MV-4-11 (cell line): ENCODE results near the gene SNRNP27.
A peak's percentile ranks its signal among the peaks of the same experiment; 100 is the strongest.
"Not testable (repeated sequence)": the region's sequence is repeated elsewhere in the genome, so short reads cannot be mapped to it uniquely, and the experiment has no call there.

ENCODE experiments used
- DNase-seq: peaks from one replicate; lab custom pipeline; 2025; lab: John Stamatoyannopoulos, UW

SNRNP27 gene

DNA sequence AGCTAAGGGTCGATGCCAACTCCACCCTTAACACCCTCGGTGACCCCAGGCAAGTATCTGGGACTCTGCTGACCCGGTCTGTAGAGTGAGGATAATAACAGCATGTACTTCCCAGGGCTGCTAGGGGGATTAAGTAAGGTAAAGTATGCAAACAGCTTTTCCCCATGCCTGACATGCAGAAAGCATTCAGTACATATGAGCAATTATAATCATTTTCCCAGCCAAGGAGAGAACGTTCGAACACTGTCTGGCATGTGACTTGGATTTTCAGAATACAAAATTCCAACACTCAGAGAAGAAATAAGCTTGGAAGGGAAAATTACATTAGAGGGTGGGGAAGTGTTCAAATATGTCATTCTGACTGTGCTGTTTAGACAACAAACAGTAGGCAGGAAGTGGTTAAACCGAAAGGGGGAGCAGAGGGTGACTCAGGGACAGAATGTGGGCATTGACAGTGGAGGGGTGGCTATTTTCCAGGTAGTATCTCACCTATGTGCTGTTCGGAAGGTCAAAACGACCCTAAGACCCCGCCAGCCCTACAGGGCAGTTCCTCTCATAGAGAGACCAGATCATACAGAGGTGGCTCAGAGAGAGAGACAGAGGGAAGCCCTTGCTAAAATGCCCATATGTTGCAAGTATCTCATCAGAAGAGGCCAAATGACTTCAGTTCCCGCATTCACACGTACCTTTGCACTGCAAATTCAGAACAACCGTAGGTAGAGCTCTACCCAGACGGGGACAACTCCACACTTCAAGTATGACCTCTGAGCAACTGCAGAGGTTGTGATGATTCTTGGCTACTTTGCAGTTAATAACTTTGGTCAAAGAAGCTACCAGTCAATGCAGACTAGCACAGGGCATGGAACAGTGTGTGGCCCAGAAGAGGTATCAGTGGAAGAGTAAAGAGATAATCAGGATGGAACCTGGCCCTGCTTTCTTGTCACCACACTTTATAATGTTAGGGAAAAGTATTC is 52.9 kb downstream of the SNRNP27 start:
- DNase-seq: peak; percentile 71

DNA sequence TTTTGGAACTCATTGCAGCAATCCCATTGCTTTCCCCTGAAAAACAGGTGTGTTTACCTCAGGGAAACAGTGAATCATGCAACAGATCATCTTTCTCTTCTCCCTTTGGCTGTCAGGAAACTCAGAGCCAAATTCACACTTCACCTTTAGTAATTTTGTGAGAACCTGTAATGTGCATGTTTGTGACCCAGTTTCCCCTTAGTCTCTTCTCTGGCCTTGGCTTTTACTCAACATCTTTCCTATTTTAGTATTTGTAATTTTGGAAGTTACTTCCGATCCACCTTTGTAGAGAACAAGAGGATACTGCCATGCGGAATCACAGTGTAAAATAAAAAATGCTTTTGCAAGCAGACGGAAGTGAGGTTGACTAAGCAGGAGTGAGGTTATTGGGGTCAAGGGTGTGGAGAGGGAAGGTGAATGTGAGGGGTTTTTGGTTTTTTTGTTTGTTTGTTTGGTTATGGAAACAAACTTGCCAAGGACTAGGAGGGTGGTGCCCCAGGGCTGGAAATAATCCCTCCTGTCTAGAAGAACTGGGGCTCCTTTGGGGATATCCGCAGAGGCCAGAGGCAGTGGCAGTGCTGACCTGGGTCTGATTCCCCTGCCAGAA is 53.7 kb downstream of the SNRNP27 start:
- no peak for DNase-seq

DNA sequence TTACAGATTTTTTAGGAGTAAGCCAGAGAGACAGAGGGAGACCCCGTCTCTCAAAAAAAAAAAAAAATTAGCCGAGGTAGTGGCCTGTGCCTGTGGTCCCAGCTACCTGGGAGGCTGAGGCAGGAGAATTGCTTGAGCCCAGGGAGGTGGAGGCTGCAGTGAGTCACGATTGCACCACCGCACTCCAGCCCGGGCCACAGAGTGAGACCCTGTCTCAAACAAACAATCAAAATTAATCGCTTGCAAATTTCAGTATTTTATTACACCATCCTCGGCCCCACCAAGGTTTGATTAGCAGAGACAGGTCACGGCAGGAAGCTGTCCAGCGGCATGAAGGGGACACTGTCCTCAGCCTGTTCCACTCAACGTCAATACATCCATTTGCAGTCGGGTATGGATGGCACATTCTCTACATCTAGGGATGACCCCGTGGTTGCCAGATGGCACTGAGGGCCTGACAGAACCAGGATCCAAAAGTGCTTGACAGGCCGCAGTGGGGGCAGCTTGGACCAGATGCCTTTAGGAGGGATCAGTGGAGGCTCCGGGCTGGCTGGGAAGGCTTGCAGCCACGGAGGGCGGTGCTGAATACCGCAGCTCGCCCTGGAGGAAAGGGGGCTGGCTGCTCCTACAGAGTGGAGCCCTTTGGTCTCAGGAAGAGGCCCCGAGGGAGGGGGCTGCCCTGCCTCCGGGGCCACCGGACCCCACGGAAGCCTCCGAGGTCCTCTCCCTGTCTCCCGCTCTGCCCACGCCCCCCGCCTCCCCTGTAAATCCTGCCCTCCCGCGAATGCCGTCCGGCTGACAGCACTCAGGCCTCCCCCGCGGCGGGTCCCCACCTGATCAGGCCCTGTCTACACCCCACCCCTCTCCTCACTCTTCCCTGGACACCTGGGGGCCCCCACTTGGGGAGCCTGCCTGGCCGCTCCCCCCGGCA is 54.5 kb downstream of the SNRNP27 start:
- no peak for DNase-seq

DNA sequence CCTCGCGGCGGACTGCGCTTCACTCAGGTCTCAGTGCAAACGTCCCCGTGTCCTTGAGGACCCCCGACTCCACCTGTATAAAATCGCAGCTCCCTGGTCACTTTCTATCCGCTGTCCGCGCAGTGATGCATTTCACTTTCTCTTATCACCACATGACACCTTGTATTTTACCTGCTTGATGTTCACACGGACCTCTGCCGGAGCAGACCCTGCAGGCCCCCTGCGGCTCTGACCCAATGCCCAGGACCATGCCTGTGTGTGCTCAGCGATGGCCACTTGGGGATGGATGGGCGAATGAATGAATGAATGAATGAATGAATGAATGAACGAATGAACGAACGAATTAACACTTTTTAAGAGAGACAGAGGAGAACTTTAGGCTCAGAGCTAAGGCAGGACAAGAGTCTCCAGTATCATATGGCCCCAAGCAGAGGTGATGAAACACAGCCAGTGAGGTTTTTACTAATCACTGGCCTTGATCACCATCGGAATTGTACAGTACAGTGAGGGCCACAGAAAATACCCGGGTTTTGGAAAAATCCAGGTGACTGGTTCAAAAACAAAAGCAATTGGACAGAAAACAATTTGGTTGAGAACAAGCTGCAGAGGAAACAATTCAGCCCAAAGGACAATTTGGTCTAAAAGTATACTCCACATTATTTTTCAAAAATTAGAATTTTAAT is 55.3 kb downstream of the SNRNP27 start:
- DNase-seq: no peak

DNA sequence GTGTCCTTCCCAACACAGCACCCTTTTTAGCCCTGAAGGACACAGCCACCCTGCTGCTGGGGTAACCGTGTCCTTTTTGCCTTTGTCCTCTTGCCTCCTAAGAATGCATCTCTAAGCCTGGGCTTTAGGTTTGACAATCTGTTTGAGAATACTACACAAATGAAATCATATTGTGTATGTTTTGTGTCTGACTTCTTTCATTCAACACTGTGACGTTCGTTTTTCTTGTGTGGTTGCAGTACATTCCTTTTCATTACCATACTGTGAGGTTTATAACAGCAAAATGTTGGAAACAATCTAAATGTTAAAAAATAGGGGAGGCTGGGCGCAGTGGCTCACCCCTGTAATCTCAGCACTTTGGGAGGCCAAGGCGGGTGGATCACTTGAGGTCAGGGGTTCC is 56.5 kb downstream of the SNRNP27 start:
- DNase-seq: no peak

DNA sequence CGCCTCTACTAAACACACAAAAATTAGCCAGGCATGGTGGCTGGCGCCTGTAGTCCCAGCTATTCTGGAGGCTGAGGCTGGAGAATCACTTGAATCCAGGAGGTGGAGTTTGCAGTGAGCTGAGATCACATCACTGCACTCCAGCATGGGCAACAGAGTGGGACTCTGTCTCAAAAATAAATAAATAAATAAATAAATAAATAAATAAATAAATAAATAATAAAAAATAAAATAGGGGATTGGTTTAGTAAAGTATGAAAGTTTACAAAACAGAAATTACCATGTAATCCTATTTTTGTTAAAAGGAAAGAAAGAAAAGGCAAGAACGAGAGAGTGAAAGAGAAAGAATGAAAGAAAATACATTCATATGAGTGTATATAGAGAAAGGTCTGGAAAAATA is 56.9 kb downstream of the SNRNP27 start:
- not testable (repeated sequence) for DNase-seq

DNA sequence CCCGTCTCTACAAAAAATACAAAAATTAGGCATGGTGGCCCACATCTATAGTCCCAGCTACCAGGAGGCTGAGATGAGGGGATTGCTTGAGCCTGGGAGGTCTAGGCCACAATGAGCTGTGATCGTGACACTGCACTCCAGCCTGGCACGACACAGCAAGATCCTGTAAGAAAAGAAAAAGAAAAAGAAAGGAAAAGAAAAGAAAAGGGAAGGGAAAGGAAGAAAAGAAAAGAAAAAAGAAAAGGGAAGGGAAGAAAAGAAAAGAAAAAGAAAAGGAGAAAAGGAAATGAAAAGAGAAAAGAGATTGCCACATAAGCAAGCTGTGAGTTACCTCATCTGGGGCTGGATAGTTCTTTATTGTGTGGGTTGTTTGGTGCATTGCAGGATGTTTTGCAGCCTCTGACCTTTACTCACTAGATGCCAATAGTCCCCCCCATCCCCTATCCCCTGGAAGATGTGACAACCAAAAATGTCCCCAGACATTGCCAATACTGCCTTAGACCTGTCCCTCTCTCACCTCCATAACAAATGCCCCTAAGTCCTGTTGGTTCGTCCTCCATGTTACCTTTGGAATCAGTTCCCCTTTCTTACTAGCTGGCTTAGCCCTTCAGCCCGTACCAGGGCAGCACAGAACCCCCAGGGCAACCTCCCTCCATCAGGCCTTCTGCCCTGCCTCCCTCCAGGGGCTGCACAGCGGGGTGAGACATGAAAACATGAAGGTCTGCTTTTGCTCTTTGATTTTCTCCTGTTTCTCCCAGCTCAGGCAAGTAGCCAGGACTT is 58.8 kb downstream of the SNRNP27 start:
- peak; percentile 54 for DNase-seq

DNA sequence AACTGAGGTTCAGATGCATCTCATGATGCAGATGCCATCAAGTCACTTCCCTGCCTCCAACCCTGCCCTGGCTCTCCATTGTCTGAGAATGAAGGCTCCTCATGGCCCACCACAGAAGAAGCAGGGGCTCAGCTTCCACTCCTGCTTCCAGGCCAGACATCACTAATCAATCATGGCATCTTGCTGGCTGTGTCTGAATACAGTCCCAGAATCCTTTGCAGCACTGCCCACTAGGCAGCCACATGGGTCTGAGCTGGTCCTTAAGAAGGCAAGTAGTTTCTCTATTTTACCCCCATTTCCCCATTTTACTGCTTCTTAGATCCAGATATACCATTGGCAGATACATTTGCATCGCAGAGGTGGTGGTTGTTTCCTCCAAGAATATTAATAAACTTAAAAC is 60.3 kb downstream of the SNRNP27 start:
- no peak for DNase-seq
